GM12878 (cell line): ENCODE measurements around the gene LRRC75A. TPM values are rescaled to one million over a fixed set of nuclear protein-coding genes. Genes with fewer than 3 reads are reported as not detected.

Experiments used
- ATAC-seq: fragments of 200-7000 bp; cut with Tn5 transposase; 3 replicates; pipeline ENCODE4 v1.9.1; 2020; ENCODE audit warnings: mild to moderate bottlenecking, moderate library complexity
- BruUV-seq: library from RNA; stranded (reverse); fragments of 400-500 nt; replicated peaks from 2 replicates; lab custom pipeline; 2021; lab: Mats Ljungman, UMichigan
- CTCF ChIA-PET: fragments of 300-600 bp; sonication (Branson Sonifier 250); formaldehyde crosslinking; extraction: SDS; loops from one replicate; lab custom pipeline; 2021; ENCODE audit warnings: inconsistent platforms; lab: Yijun Ruan, JAX
- POLR2A ChIA-PET: fragments of 350-600 bp; formaldehyde crosslinking; extraction: SDS; loops from one replicate; lab custom pipeline; 2021; ENCODE audit warnings: inconsistent platforms; lab: Charles Lee
- RAD21 ChIA-PET: fragments of 300-600 bp; sonication (Branson Sonifier 250); formaldehyde crosslinking; loops from one replicate; lab custom pipeline; 2023; ENCODE audit warnings: antibody characterized with exemption; ENCODE audit not compliant: unreplicated experiment; lab: Charles Lee
- SMC1A ChIA-PET: fragments of 300-600 bp; sonication (Branson Sonifier 250); formaldehyde crosslinking; loops from one replicate; lab custom pipeline; 2023; ENCODE audit not compliant: unreplicated experiment, uncharacterized antibody; lab: Charles Lee
- DNase-seq: peaks from one replicate; pipeline ENCODE4 v3.0.0-alpha.2; 2011; ENCODE audit warnings: low read depth, low spot score
- FAIRE-seq: peaks from 3 replicates; lab custom pipeline; 2011; peaks lifted over from hg19 to GRCh38; lab: Jason Lieb, UNC
- H2AFZ ChIP-seq: 2 replicates; pipeline ENCODE4 v1.6.0; 2011; ENCODE audit warnings: low read depth, low read length, control low read depth; ENCODE audit not compliant: control insufficient read depth
- H3K27ac ChIP-seq: 2 replicates; pipeline ENCODE4 v1.5.1; 2011; ENCODE audit warnings: control low read depth; ENCODE audit not compliant: control insufficient read depth, insufficient read depth
- H3K27me3 ChIP-seq, 2 experiments: replicated peaks in 1 of 2; 2 replicates each; pipeline versions ENCODE4 v1.6.0 to v1.6.1; 2011; ENCODE audit warnings: low read length in 1 of 2; ENCODE audit not compliant: control insufficient read depth in 2 of 2, insufficient read depth in 2 of 2
- H3K36me3 ChIP-seq, 2 experiments: 2 replicates each; pipeline ENCODE4 v1.5.1; 2011; ENCODE audit warnings: low read length in 1 of 2; ENCODE audit not compliant: control insufficient read depth in 2 of 2, insufficient read depth in 2 of 2
- H3K4me1 ChIP-seq: 2 replicates; pipeline ENCODE4 v1.6.1; 2011; ENCODE audit warnings: mild to moderate bottlenecking, low read length, moderate library complexity, mixed read lengths; ENCODE audit not compliant: control insufficient read depth, insufficient read depth
- H3K4me2 ChIP-seq: 2 replicates; pipeline ENCODE4 v1.6.0; 2011; ENCODE audit warnings: control low read depth; ENCODE audit not compliant: control insufficient read depth, insufficient read depth
- H3K4me3 ChIP-seq: fragments of 200-600 bp; sonication (generic); 2 replicates; pipeline ENCODE4 v1.5.1; 2016
- H3K79me2 ChIP-seq: 2 replicates; pipeline ENCODE4 v1.6.0; 2011; ENCODE audit warnings: low read length; ENCODE audit not compliant: control insufficient read depth, insufficient read depth
- H3K9ac ChIP-seq: 2 replicates; pipeline ENCODE4 v1.8.0; 2011; ENCODE audit warnings: low read length, control low read depth, mixed read lengths; ENCODE audit not compliant: control insufficient read depth, insufficient read depth
- H3K9me3 ChIP-seq: replicated peaks from 3 replicates; pipeline ENCODE4 v1.5.1; 2011; ENCODE audit warnings: mild to moderate bottlenecking, low read length; ENCODE audit not compliant: control insufficient read depth, insufficient read depth
- H4K20me1 ChIP-seq: 2 replicates; pipeline ENCODE4 v1.6.0; 2011; ENCODE audit not compliant: control insufficient read depth, insufficient read depth
- CBX5 ChIP-seq: sonication (generic); IDR thresholded peaks from 2 replicates; pipeline ENCODE4 v1.6.1; 2016; ENCODE audit warnings: low read depth, moderate library complexity, mild to moderate bottlenecking, inconsistent platforms
- EED ChIP-seq: sonication (generic); IDR thresholded peaks from 2 replicates; pipeline ENCODE4 v1.6.1; 2016; ENCODE audit warnings: antibody characterized with exemption, low read depth
- HDAC6 ChIP-seq: fragments of 200-600 bp; sonication (generic); IDR thresholded peaks from one replicate; pipeline ENCODE4 v1.8.0; 2017; ENCODE audit warnings: antibody characterized with exemption; ENCODE audit not compliant: unreplicated experiment
- HDGF ChIP-seq: fragments of 450-650 bp; IDR thresholded peaks from 2 replicates; pipeline ENCODE4 v1.6.1; 2016; ENCODE audit warnings: antibody characterized with exemption
- MTA3 ChIP-seq: IDR thresholded peaks from 2 replicates; pipeline ENCODE4 v1.6.1; 2012; ENCODE audit warnings: low read length, inconsistent platforms, borderline replicate concordance
- NRF1 ChIP-seq: conservative IDR thresholded peaks from 2 replicates; pipeline ENCODE4 v1.6.1; 2011; ENCODE audit warnings: mild to moderate bottlenecking, low read depth, low read length, improper control_type of control experiment
- POLR2A ChIP-seq: IDR thresholded peaks from 2 replicates; pipeline ENCODE4 v1.6.1; 2011; ENCODE audit warnings: low read depth, mild to moderate bottlenecking, low read length
- RELA ChIP-seq: fragments of 450-650 bp; IDR thresholded peaks from 2 replicates; pipeline ENCODE4 v1.8.0; 2014; ENCODE audit warnings: borderline replicate concordance; ENCODE audit not compliant: partially characterized antibody
- SMAD1 ChIP-seq: fragments of 450-650 bp; IDR thresholded peaks from 2 replicates; pipeline ENCODE4 v1.6.1; 2018; ENCODE audit warnings: mild to moderate bottlenecking, low read depth; ENCODE audit not compliant: partially characterized antibody
- SRF ChIP-seq, 2 experiments: IDR thresholded peaks; 2 replicates each; pipeline ENCODE4 v1.6.1; 2011; ENCODE audit warnings: low read depth in 2 of 2, low read length in 2 of 2, mild to moderate bottlenecking in 1 of 2, moderate library complexity in 1 of 2
- TCF7 ChIP-seq: IDR thresholded peaks from 2 replicates; pipeline ENCODE4 v1.6.1; 2014; ENCODE audit warnings: antibody characterized with exemption, borderline replicate concordance
- WGBS: methylation state at CpG from one replicate; pipeline ENCODE4 v1.1.6; 2016; ENCODE audit warnings: low lambda C conversion rate; ENCODE audit not compliant: insufficient replicate concordance, insufficient coverage; ENCODE audit errors: missing lambda C conversion rate; 5-methylcytosine and 5-hydroxymethylcytosine counted together
- in situ Hi-C: fragments of 300-500 bp; cut with MboI; formaldehyde crosslinking; loops from 9 replicates; pipeline ENCODE4 v1.14.3; 2018; ENCODE audit warnings: mixed read lengths
- intact Hi-C: fragments of 100-400 bp; cut with micrococcal nuclease; formaldehyde crosslinking; loops from one replicate; pipeline ENCODE4 v1.14.2; 2022; ENCODE audit not compliant: unreplicated experiment
- polyA plus RNA-seq, 11 experiments: library from polyadenylated mRNA; depleted of rRNA in 4 of 11; unstranded in 6 of 11; stranded (reverse) in 5 of 11; fragments of >200 nt; fragmentation: Nextera tagmentation in 4 of 11; fragmentation: Illumina TruSeq in 1 of 11; extraction: Ambion mirVana in 4 of 11; extraction: Trizol in 1 of 11; gene quantifications; 1 replicate in 1 of 11; 2 replicates in 10 of 11; pipeline versions ENCODE4 v1.2.1 to v1.2.3, GENCODE V29; 2011 to 2016; ENCODE audit warnings: inconsistent platforms in 2 of 11, missing spikeins in 2 of 11, low read depth in 1 of 11
- total RNA-seq, 4 experiments: library from RNA; depleted of rRNA in 3 of 4; stranded (reverse); fragments of >200 nt in 3 of 4; fragmentation: Illumina TruSeq in 1 of 4; extraction: Trizol in 1 of 4; gene quantifications; 2 replicates each; pipeline versions ENCODE4 v1.2.1 to v1.2.3, GENCODE V29; 2013 to 2021
- TF ChIP-seq, protein P1 (sequence below): fragments of 450-650 bp; IDR thresholded peaks from 2 replicates; pipeline ENCODE4 v1.6.1; 2017; ENCODE audit warnings: mild to moderate bottlenecking, moderate library complexity
- TF ChIP-seq, protein P2 (sequence below): fragments of 450-650 bp; conservative IDR thresholded peaks from 2 replicates; pipeline ENCODE4 v1.6.1; 2017; ENCODE audit warnings: mild to moderate bottlenecking, moderate library complexity

Gene LRRC75A
- total and polyA plus RNA-seq, 10 of the 15 experiments (the other 5 are each of a cell fraction or from before 2014, with no cell fraction given): 0.01 to 1.3 (median 0.09) TPM; not detected in 2

GRCh38 chr17:16438557-16439302 lies 53.3 kb downstream of the LRRC75A start (continued):
- TF ChIP-seq HDAC6 (peak; percentile 63), CBX5 (no peak), TCF7 (peak; percentile 45; the same call in 1 of the 2 replicates), POLR2A (peak; percentile 96)
- TF ChIP-seq, all 136 proteins: peak for 80

DNA sequence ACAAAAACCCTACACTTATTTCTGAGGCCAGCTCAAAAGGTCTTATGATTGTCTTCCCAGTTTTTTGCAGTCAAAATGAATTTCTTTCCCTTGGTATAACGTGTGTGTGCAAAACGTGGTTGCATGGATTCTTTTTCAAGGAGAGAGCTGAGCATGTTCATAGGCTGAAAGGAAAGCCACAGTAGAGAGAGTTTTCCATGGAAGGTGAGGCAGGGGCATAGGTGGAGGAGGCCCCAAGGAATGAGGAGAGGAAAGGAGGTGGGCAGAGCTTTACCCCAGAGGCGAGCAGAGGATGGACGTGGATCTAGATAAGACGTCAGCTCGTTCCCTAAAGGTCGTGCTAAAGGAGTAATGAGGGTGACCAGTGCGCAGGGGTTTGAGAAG lies 53.8 kb downstream of the LRRC75A start:
- Histone ChIP-seq H3K79me2 (peaks cover 44% of the 10 kb centered on the region), H3K27me3 (no peaks in the 10 kb centered on the region), H3K4me2 (peak overlapping the region; percentile 83), H3K27ac (peak overlapping the region; percentile 73), H3K4me3 (peak overlapping the region; percentile 85), H3K4me1 (peaks cover 15% of the 10 kb centered on the region), H4K20me1 (peaks cover 4% of the 10 kb centered on the region), H3K9ac (peak overlapping the region; percentile 68), H3K9me3 (no peaks in the 10 kb centered on the region; the same call in 2 of the 3 replicates), H3K36me3 (peaks cover 8 to 34% of the 10 kb centered on the region in 2 experiments), H2AFZ (peak overlapping the region; percentile 62)
- peak; percentile 5; the same call in 2 of the 3 replicates for ATAC-seq
- WGBS: 23% methylated on average over 8 of the region's 8 CpGs
- intact Hi-C loops: loop anchor here (2.0 to 5.0 kb wide), 3 partner anchors 19 to 151 kb away; partner anchors contain the start of gene UBB
- BruUV-seq: TSS peak; percentile 99
- RAD21 ChIA-PET: interaction anchor here (0.8 to 5.4 kb wide), 12 partner anchors 10 to 187 kb away, joined by 3 to 82 read pairs (median 4); partner anchors contain the start of genes TRPV2 and UBB
- in situ Hi-C loops: no loop called here
- peak; percentile 23 for FAIRE-seq
- POLR2A ChIA-PET: interaction anchor here (0.7 to 3.7 kb wide), 12 partner anchors 9 to 152 kb away, joined by 3 to 54 read pairs (median 5); partner anchors contain the start of genes TRPV2 and UBB
- SMC1A ChIA-PET: interaction anchor here (0.9 to 3.0 kb wide), 17 partner anchors 9 to 152 kb away, joined by 3 to 25 read pairs (median 4); partner anchors contain the start of genes TRPV2 and UBB
- DNase-seq: no peak
- CTCF ChIA-PET: interaction anchor here (0.5 to 2.3 kb wide), 18 partner anchors 8 to 215 kb away, joined by 3 to 17 read pairs (median 4); partner anchors contain the start of gene UBB
- TF ChIP-seq EED (no peak), RELA (peak; percentile 8), MTA3 (0 out of 2 replicates have a peak, but pooled peaks have one; percentile 52), SMAD1 (peak; percentile 63), HDGF (0 out of 2 replicates have a peak, but pooled peaks have one; percentile 57), SRF (IDR thresholded peaks at IDR 0.05; ENCODE audit: low read depth in 2 of 2, low read length in 2 of 2) (no peak), NRF1 (no peak)
- TF ChIP-seq, protein P1, sequence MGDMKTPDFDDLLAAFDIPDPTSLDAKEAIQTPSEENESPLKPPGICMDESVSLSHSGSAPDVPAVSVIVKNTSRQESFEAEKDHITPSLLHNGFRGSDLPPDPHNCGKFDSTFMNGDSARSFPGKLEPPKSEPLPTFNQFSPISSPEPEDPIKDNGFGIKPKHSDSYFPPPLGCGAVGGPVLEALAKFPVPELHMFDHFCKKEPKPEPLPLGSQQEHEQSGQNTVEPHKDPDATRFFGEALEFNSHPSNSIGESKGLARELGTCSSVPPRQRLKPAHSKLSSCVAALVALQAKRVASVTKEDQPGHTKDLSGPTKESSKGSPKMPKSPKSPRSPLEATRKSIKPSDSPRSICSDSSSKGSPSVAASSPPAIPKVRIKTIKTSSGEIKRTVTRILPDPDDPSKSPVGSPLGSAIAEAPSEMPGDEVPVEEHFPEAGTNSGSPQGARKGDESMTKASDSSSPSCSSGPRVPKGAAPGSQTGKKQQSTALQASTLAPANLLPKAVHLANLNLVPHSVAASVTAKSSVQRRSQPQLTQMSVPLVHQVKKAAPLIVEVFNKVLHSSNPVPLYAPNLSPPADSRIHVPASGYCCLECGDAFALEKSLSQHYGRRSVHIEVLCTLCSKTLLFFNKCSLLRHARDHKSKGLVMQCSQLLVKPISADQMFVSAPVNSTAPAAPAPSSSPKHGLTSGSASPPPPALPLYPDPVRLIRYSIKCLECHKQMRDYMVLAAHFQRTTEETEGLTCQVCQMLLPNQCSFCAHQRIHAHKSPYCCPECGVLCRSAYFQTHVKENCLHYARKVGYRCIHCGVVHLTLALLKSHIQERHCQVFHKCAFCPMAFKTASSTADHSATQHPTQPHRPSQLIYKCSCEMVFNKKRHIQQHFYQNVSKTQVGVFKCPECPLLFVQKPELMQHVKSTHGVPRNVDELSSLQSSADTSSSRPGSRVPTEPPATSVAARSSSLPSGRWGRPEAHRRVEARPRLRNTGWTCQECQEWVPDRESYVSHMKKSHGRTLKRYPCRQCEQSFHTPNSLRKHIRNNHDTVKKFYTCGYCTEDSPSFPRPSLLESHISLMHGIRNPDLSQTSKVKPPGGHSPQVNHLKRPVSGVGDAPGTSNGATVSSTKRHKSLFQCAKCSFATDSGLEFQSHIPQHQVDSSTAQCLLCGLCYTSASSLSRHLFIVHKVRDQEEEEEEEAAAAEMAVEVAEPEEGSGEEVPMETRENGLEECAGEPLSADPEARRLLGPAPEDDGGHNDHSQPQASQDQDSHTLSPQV: no peak
- TF ChIP-seq, protein P2, sequence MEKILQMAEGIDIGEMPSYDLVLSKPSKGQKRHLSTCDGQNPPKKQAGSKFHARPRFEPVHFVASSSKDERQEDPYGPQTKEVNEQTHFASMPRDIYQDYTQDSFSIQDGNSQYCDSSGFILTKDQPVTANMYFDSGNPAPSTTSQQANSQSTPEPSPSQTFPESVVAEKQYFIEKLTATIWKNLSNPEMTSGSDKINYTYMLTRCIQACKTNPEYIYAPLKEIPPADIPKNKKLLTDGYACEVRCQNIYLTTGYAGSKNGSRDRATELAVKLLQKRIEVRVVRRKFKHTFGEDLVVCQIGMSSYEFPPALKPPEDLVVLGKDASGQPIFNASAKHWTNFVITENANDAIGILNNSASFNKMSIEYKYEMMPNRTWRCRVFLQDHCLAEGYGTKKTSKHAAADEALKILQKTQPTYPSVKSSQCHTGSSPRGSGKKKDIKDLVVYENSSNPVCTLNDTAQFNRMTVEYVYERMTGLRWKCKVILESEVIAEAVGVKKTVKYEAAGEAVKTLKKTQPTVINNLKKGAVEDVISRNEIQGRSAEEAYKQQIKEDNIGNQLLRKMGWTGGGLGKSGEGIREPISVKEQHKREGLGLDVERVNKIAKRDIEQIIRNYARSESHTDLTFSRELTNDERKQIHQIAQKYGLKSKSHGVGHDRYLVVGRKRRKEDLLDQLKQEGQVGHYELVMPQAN: peak; percentile 14; the same call in 1 of the 2 replicates
